HG03175 (cell line): ENCODE results near the gene OGFOD3.

Source experiments
- ATAC-seq: cut with Tn5 transposase; IDR thresholded peaks from one replicate; pipeline ENCODE4 v1.9.1; 2021; ENCODE audit warnings: mild to moderate bottlenecking, moderate library complexity; ENCODE audit not compliant: unreplicated experiment

OGFOD3 gene

DNA sequence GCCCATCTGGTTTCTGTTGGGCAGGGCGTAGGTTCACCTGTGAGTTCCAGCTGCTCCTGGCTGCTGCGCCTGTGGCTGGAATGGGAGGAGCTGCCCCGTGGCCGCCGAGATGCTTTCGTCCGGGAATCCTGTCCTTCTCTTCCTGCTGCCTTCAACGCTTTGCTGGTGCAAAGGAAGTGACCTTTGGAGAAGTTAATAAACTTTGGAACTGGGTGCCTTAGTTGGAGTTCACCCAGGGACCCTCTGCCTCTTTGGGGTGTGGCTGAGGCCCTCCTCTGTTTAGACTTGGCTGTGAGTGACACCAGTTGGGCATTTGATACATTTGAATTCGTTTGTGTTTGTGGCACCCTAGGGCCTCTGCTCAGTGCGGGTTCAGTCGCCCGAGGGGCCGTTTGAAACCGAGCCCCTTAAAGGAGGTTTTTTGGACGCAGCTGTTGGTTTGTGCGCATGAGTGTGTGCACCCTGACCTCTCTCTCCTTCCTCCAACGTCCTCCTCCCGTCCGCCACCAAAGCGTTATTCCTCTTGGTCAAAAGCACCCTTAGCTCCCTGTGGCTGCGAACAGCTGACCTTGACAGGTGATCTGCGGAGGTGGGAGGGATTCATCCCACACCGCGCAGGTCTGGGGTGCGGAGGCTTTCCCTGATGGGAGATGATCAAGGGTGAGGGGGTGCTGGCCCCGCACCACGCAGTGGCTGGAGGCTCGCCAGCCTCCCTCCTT is 75.9 kb downstream of the OGFOD3 start:
- no peak for ATAC-seq

DNA sequence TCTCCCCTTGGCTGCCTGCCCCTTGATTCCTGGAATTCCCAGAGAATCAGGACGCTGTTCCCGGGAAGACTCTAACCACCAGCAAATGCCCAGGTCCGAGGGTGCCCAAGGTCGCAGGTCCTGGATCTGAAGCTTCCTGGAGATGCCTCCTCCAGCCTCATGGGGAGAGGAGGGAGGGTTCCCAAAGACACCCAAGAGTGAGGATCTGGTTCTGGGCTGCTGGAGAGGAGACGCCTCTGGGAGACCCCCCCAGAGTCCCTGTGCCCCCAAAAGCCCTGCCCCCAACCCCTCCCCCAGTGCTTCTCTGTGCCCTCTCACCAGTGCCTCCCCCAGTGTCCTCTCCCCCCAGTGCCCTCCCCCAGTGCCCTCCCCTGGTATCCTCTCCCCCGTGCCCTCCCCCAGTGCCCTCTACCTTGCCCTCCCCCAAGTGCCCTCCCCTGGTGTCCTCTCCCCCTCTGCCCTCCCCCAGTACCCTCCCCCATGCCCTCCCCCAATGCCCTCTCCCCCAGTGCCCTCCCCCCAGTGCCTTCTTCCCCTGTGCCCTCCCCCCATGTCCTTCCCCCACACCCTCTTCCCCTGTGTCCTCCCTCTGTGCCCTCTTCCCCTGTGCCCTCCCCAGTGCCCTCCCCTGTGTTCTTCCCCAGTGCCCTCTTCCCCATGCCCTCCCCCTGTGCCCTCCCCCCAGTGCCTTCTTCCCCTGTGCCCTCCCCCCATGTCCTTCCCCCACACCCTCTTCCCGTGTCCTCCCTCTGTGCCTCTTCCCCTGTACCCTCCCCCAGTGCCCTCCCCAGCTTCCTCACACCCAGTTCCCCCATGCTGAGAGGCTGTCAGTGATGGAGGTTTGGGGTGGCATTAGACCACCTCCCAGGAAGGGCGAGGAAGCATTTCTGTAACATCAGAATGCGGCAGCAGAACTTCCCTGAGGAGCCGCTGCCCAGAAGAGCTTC is 78.5 kb downstream of the OGFOD3 start:
- no peak for ATAC-seq
